Pulmonary artery endothelial cell (primary cell): Measurements from ENCODE around the gene GZMM. TPM values are rescaled to one million over a fixed set of nuclear protein-coding genes. Genes with fewer than 3 reads are reported as not detected.

ENCODE experiments used
- DNase-seq: peaks from one replicate; pipeline ENCODE4 v3.0.0-alpha.2; 2011; ENCODE audit warnings: low read depth, low spot score
- total RNA-seq: library from RNA; depleted of rRNA; stranded (reverse); fragments of >200 nt; gene quantifications from 2 replicates; pipeline ENCODE4 v1.2.3, GENCODE V29; 2014

GZMM gene
- total RNA-seq, 1 donor from 2014 or later: not detected

GRCh38 chr19:511101-511851, 32.6 kb upstream of the GZMM start:
- DNase-seq: no peak

- DNase-seq: no peak
Observed at GRCh38 chr19:512547-513365, 31.1 kb upstream of the GZMM start.

GRCh38 chr19:513368-514165, 30.3 kb upstream of the GZMM start:
- DNase-seq: no peak

GRCh38 chr19:514166-514663, 29.6 kb upstream of the GZMM start:
- no peak for DNase-seq

- no peak for DNase-seq
Observed at GRCh38 chr19:517721-518597, 25.9 kb upstream of the GZMM start.

GRCh38 chr19:518598-519231, 25.1 kb upstream of the GZMM start:
- DNase-seq: no peak

- no peak for DNase-seq
Observed at GRCh38 chr19:519449-519865, 24.4 kb upstream of the GZMM start.

- DNase-seq: no peak
Observed at GRCh38 chr19:522726-523125, 21.1 kb upstream of the GZMM start.

GRCh38 chr19:524062-524674, 19.7 kb upstream of the GZMM start:
- DNase-seq: no peak

- no peak for DNase-seq
Observed at GRCh38 chr19:525029-525428, 18.8 kb upstream of the GZMM start.

- no peak for DNase-seq
Observed at GRCh38 chr19:525857-526419, 17.9 kb upstream of the GZMM start.

- no peak for DNase-seq
Observed at GRCh38 chr19:530134-531008, 13.5 kb upstream of the GZMM start.

- no peak for DNase-seq
Observed at GRCh38 chr19:531009-531752, 12.7 kb upstream of the GZMM start.

- no peak for DNase-seq
Observed at GRCh38 chr19:531753-532560, 11.9 kb upstream of the GZMM start, which contains the start of gene CDC34. Gene CDC34 (plus strand): TSS chr19:531760. CDS start chr19:531932, 172 bp downstream.

- no peak for DNase-seq
Observed at GRCh38 chr19:532561-533363, 11.1 kb upstream of the GZMM start.
